ENCODE results near the gene TRIM31. TPM values are rescaled to one million over a fixed set of nuclear protein-coding genes. Genes with fewer than 3 reads are reported as not detected.
A peak's percentile ranks its signal among the peaks of the same experiment; 100 is the strongest.

TRIM31 gene
- total and polyA plus RNA-seq, 4 donors = not detected

DNA sequence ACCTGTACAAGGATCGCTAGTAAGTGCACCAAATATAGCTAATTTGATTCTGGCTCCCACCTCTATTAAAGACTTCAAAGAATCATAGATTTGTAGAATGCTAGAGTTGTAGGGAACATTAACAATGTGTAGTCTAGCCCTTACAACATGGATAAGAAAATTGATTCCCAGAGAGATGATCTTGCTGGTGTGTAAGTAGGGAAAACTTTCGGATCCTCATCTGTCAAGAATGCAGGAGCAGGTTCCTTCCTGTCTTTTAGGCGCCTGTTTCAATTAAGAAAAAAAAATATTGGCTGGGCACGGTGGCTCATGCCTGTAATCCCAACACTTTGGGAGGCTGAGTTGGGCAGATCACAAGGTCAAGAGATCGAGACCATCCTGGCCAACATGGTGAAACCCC, 25.0 kb downstream of the TRIM31 start:
- Histone ChIP-seq H3K4me3 (ENCODE audit: low read depth, low read length) (no peak overlapping the region), H3K27ac (ENCODE audit: low read depth, low read length) (no peak overlapping the region), H3K27me3 (ENCODE audit: control insufficient read depth, insufficient read depth, low read length) (peaks cover 13% of the 10 kb centered on the region), H3K9me3 (ENCODE audit: control insufficient read depth, insufficient read depth, low read length) (no peaks in the 10 kb centered on the region), H3K36me3 (ENCODE audit: control insufficient read depth, insufficient read depth, low read length) (no peaks in the 10 kb centered on the region), H3K4me1 (ENCODE audit: control insufficient read depth, insufficient read depth, low read length) (no peaks in the 10 kb centered on the region)
- no peak for DNase-seq (ENCODE audit: low read depth in 4 of 6, low spot score in 6 of 6)
- WGBS (ENCODE audit: insufficient coverage) = 73% methylated on average over 2 of the region's 5 CpGs

DNA sequence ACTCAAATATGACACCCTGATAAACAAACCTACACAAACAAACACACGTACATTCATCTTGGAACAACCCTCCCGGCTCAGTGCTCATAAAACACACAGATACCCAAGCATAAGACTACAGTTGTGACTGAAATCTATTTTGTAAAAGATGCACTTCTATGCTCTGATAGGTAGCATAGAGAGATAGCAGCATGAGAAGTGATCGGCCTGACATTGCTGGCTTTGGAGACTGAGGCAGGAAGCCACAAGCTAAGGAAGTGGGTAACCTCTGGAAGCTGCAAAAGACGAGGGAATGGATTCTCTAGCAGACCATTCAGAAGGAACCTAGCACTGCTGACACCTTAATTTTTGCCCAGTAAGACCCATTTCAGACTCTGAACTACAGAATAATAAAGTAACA, 35.7 kb downstream of the TRIM31 start:
- 60% methylated on average over 2 of the region's 4 CpGs for WGBS (ENCODE audit: insufficient coverage)
- peaks cover 25% of the 10 kb centered on the region for H3K4me1 ChIP-seq (ENCODE audit: control insufficient read depth, insufficient read depth, low read length)
- no peak overlapping the region for H3K4me3 ChIP-seq (ENCODE audit: low read depth, low read length)
- peaks cover 3% of the 10 kb centered on the region for H3K36me3 ChIP-seq (ENCODE audit: control insufficient read depth, insufficient read depth, low read length)
- no peak for DNase-seq (ENCODE audit: low read depth in 4 of 6, low spot score in 6 of 6)
- H3K27me3 ChIP-seq (ENCODE audit: control insufficient read depth, insufficient read depth, low read length) = peaks cover 60% of the 10 kb centered on the region
- H3K27ac ChIP-seq (ENCODE audit: low read depth, low read length) = no peak overlapping the region
- H3K9me3 ChIP-seq (ENCODE audit: control insufficient read depth, insufficient read depth, low read length) = no peaks in the 10 kb centered on the region

- H3K9me3 ChIP-seq (ENCODE audit: control insufficient read depth, insufficient read depth, low read length) = no peaks in the 10 kb centered on the region
- H3K27ac ChIP-seq (ENCODE audit: low read depth, low read length) = no peak overlapping the region
- H3K4me3 ChIP-seq (ENCODE audit: low read depth, low read length) = no peak overlapping the region
- 39% methylated on average over 13 of the region's 22 CpGs for WGBS (ENCODE audit: insufficient coverage)
- peaks cover 71% of the 10 kb centered on the region for H3K27me3 ChIP-seq (ENCODE audit: control insufficient read depth, insufficient read depth, low read length)
- H3K4me1 ChIP-seq (ENCODE audit: control insufficient read depth, insufficient read depth, low read length) = peaks cover 31% of the 10 kb centered on the region
- H3K36me3 ChIP-seq (ENCODE audit: control insufficient read depth, insufficient read depth, low read length) = peaks cover 6% of the 10 kb centered on the region
- peak in 1 of 6 donors; percentile 21 for DNase-seq (ENCODE audit: low read depth in 4 of 6, low spot score in 6 of 6)
Measured at GRCh38 chr6:30075790-30076732, 36.8 kb downstream of the TRIM31 start.

- WGBS (ENCODE audit: insufficient coverage) = 1% methylated on average over 59 of the region's 64 CpGs
- DNase-seq (ENCODE audit: low read depth in 4 of 6, low spot score in 6 of 6) = peak in 1 of 6 donors; percentile 25
- no peak within 1 kb of the TSS for H3K27ac ChIP-seq (ENCODE audit: low read depth, low read length)
Measured at GRCh38 chr6:30075094-30075789, 37.6 kb downstream of the TRIM31 start, which contains the start of gene RNF39. Gene RNF39, minus strand, starts transcription at chr6:30075769. Its CDS starts 184 bp downstream, at chr6:30075585.

GRCh38 chr6:30074331-30075093, 38.4 kb downstream of the TRIM31 start:
- no peak overlapping the region for H3K27ac ChIP-seq (ENCODE audit: low read depth, low read length)
- peaks cover 77% of the 10 kb centered on the region for H3K27me3 ChIP-seq (ENCODE audit: control insufficient read depth, insufficient read depth, low read length)
- WGBS (ENCODE audit: insufficient coverage) = 2% methylated on average over 34 of the region's 37 CpGs
- peaks cover 33% of the 10 kb centered on the region for H3K4me1 ChIP-seq (ENCODE audit: control insufficient read depth, insufficient read depth, low read length)
- H3K9me3 ChIP-seq (ENCODE audit: control insufficient read depth, insufficient read depth, low read length) = no peaks in the 10 kb centered on the region
- peaks cover 6% of the 10 kb centered on the region for H3K36me3 ChIP-seq (ENCODE audit: control insufficient read depth, insufficient read depth, low read length)
- DNase-seq (ENCODE audit: low read depth in 4 of 6, low spot score in 6 of 6) = peak in 2 of 6 donors; percentile 4 to 34
- peak overlapping the region; percentile 26 for H3K4me3 ChIP-seq (ENCODE audit: low read depth, low read length)

More at GRCh38 chr6:30075094-30075789, 37.6 kb downstream of the TRIM31 start, which contains the start of gene RNF39:
- Histone ChIP-seq H3K36me3 (ENCODE audit: control insufficient read depth, insufficient read depth, low read length) (peaks cover 6% of the 10 kb centered on the region), H3K4me3 (ENCODE audit: low read depth, low read length) (peak within 1 kb of the TSS; percentile 26), H3K9me3 (ENCODE audit: control insufficient read depth, insufficient read depth, low read length) (no peaks in the 10 kb centered on the region), H3K4me1 (ENCODE audit: control insufficient read depth, insufficient read depth, low read length) (peaks cover 33% of the 10 kb centered on the region), H3K27me3 (ENCODE audit: control insufficient read depth, insufficient read depth, low read length) (peaks cover 77% of the 10 kb centered on the region)

DNA sequence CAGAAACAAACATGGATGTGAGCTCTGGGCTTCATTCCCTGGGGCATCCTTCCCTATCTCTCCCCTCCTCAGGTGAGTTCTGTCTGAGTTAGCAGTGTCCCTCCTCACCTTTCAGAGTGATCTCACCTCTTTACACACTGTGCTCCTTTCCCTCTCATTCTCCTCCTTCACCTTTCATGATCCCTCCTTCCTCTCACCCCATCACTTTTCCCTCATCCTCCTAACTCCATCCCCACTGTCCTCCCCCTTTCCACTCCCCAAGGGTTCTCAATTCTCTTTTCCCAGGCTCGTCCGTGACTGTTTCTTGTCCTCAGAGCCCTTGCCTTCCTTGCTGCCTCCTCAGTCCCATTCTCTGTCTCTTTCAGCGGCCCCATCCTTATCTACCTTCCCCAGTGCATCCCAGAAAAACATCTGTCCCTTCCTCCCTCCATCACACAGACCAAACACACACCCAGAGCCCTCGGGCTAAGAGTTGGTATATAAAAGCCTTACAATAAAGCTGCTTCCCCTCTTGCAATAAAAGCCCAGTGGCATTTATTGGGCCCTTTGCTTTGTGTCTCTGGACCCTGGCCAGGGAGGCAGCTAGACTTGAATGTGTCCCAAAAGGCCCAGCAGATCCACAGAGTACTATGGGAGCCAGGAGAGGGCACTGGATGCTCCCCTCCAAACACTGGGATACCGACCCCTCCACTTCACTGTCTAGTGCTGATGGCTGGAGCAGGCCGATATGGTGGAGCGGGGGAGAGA, 39.2 kb downstream of the TRIM31 start:
- Histone ChIP-seq H3K4me1 (ENCODE audit: control insufficient read depth, insufficient read depth, low read length) (peaks cover 33% of the 10 kb centered on the region), H3K36me3 (ENCODE audit: control insufficient read depth, insufficient read depth, low read length) (peaks cover 11% of the 10 kb centered on the region), H3K27ac (ENCODE audit: low read depth, low read length) (no peak overlapping the region), H3K4me3 (ENCODE audit: low read depth, low read length) (no peak overlapping the region), H3K9me3 (ENCODE audit: control insufficient read depth, insufficient read depth, low read length) (no peaks in the 10 kb centered on the region), H3K27me3 (ENCODE audit: control insufficient read depth, insufficient read depth, low read length) (peaks cover 72% of the 10 kb centered on the region)
- DNase-seq (ENCODE audit: low read depth in 4 of 6, low spot score in 6 of 6) = peak in 2 of 6 donors; percentile 18 to 26
- WGBS (ENCODE audit: insufficient coverage) = 34% methylated on average over 5 of the region's 7 CpGs

DNA sequence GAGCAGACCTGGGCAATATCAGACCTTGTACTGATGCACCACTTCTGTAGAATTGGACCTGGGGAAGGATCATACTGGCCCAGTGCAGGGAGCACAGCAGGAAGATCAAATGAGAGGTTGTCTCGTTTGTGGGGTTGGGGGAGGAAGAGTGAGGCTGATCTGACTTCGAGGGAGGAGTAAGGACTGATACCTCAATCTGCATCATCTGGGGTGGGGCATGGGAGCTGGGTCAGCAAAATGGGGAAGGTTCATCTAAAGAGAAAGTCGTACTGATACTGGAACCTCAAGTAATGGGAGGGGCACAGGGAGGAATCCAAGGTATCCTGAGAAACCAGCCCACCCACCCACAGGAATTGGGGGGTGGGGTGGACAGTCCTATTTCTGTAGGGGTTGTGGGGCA, 41.0 kb downstream of the TRIM31 start:
- Histone ChIP-seq H3K4me1 (ENCODE audit: control insufficient read depth, insufficient read depth, low read length) (peaks cover 33% of the 10 kb centered on the region), H3K27ac (ENCODE audit: low read depth, low read length) (no peak overlapping the region), H3K27me3 (ENCODE audit: control insufficient read depth, insufficient read depth, low read length) (peaks cover 64% of the 10 kb centered on the region), H3K36me3 (ENCODE audit: control insufficient read depth, insufficient read depth, low read length) (peaks cover 13% of the 10 kb centered on the region), H3K4me3 (ENCODE audit: low read depth, low read length) (no peak overlapping the region), H3K9me3 (ENCODE audit: control insufficient read depth, insufficient read depth, low read length) (no peaks in the 10 kb centered on the region)
- 34% methylated on average over 2 of the region's 3 CpGs for WGBS (ENCODE audit: insufficient coverage)
- DNase-seq (ENCODE audit: low read depth in 4 of 6, low spot score in 6 of 6) = no peak

- peaks cover 13% of the 10 kb centered on the region for H3K36me3 ChIP-seq (ENCODE audit: control insufficient read depth, insufficient read depth, low read length)
- no peak overlapping the region for H3K27ac ChIP-seq (ENCODE audit: low read depth, low read length)
- DNase-seq (ENCODE audit: low read depth in 4 of 6, low spot score in 6 of 6) = peak in 2 of 6 donors; percentile 18
- no peak overlapping the region for H3K4me3 ChIP-seq (ENCODE audit: low read depth, low read length)
- peaks cover 33% of the 10 kb centered on the region for H3K4me1 ChIP-seq (ENCODE audit: control insufficient read depth, insufficient read depth, low read length)
- peaks cover 58% of the 10 kb centered on the region for H3K27me3 ChIP-seq (ENCODE audit: control insufficient read depth, insufficient read depth, low read length)
- 10% methylated on average over 68 of the region's 68 CpGs for WGBS (ENCODE audit: insufficient coverage)
- no peaks in the 10 kb centered on the region for H3K9me3 ChIP-seq (ENCODE audit: control insufficient read depth, insufficient read depth, low read length)
Measured at GRCh38 chr6:30071081-30071818, 41.6 kb downstream of the TRIM31 start.

Data from spinal cord (tissue), 10 donors.